HepG2 (cell line): Measurements from ENCODE around the gene ABCA8. TPM values are rescaled to one million over a fixed set of nuclear protein-coding genes. Genes with fewer than 3 reads are reported as not detected.
A peak's percentile ranks its signal among the peaks of the same experiment; 100 is the strongest.

Experiments
- ATAC-seq: fragments of 200-7000 bp; cut with Tn5 transposase; 3 replicates; pipeline ENCODE4 v1.9.1; 2020; ENCODE audit warnings: mild to moderate bottlenecking, moderate library complexity
- BruUV-seq: library from RNA; stranded (reverse); fragments of 400-500 nt; replicated peaks from 2 replicates; lab custom pipeline; 2021; lab: Mats Ljungman, UMichigan
- CTCF ChIA-PET: fragments of 300-600 bp; formaldehyde crosslinking; extraction: SDS; loops from one replicate; lab custom pipeline; 2021; ENCODE audit warnings: low total read pairs, inconsistent platforms, low intra/inter-chr PET ratio; lab: Yijun Ruan, JAX
- POLR2A ChIA-PET: fragments of 350-600 bp; sonication (Branson Sonifier 250); formaldehyde crosslinking; loops from one replicate; lab custom pipeline; 2020; ENCODE audit warnings: antibody characterized with exemption, inconsistent platforms; lab: Yijun Ruan, JAX
- DNase-seq: peaks from one replicate; pipeline ENCODE4 v3.0.0-alpha.2; 2015; ENCODE audit warnings: low spot score
- FAIRE-seq: peaks from 3 replicates; lab custom pipeline; 2011; peaks lifted over from hg19 to GRCh38; lab: Jason Lieb, UNC
- H2AFZ ChIP-seq: one replicate; pipeline ENCODE4 v1.6.1; 2011; ENCODE audit warnings: low read length, inconsistent platforms
- H3K27ac ChIP-seq: fragments of 300-600 bp; 3 replicates; pipeline ENCODE4 v1.8.0; 2011; ENCODE audit warnings: mixed run types, mild to moderate bottlenecking, mixed read lengths, low read length, inconsistent platforms; ENCODE audit not compliant: insufficient read depth; ENCODE audit errors: extremely low read length
- H3K27me3 ChIP-seq, 2 experiments: fragments of 200-600 bp in 1 of 2; 2 replicates in 1 of 2; 3 replicates in 1 of 2; pipeline versions ENCODE4 v1.6.0 to v1.8.0; 2011; ENCODE audit warnings: low read length in 2 of 2, mild to moderate bottlenecking in 2 of 2, moderate library complexity in 2 of 2, inconsistent platforms in 1 of 2; ENCODE audit not compliant: insufficient read depth in 2 of 2, control insufficient read depth in 1 of 2
- H3K36me3 ChIP-seq, 2 experiments: fragments of 200-600 bp in 1 of 2; replicated peaks in 1 of 2; 2 replicates in 1 of 2; 3 replicates in 1 of 2; pipeline versions ENCODE4 v1.5.1 to v1.8.0; 2011; ENCODE audit warnings: low read length in 2 of 2, inconsistent platforms in 1 of 2; ENCODE audit not compliant: insufficient read depth in 2 of 2, control insufficient read depth in 1 of 2
- H3K4me1 ChIP-seq: 2 replicates; pipeline ENCODE4 v1.5.1; 2012; ENCODE audit warnings: low read length, inconsistent platforms; ENCODE audit not compliant: insufficient read depth
- H3K4me2 ChIP-seq: 2 replicates; pipeline ENCODE4 v1.6.0; 2011; ENCODE audit warnings: low read depth, low read length, inconsistent platforms
- H3K4me3 ChIP-seq, 3 experiments: fragments of 200-600 bp in 1 of 3; sonication (generic), shearing (Covaris generic) in 1 of 3; replicated peaks in 1 of 3; 2 replicates each; pipeline ENCODE4 v1.5.1; 2011 to 2016; ENCODE audit warnings: low read length in 3 of 3, inconsistent platforms in 2 of 3, low read depth in 2 of 3, mild to moderate bottlenecking in 2 of 3, control low read depth in 1 of 3, mixed read lengths in 1 of 3; ENCODE audit not compliant: insufficient read depth in 1 of 3
- H3K79me2 ChIP-seq: one replicate; pipeline ENCODE4 v1.6.1; 2011; ENCODE audit warnings: low read length, inconsistent platforms; ENCODE audit not compliant: insufficient read depth
- H3K9ac ChIP-seq: 2 replicates; pipeline ENCODE4 v1.6.0; 2011; ENCODE audit warnings: mild to moderate bottlenecking, low read depth, low read length, inconsistent platforms; ENCODE audit not compliant: insufficient read depth
- H3K9me3 ChIP-seq: 2 replicates; pipeline ENCODE4 v1.5.1; 2012; ENCODE audit warnings: mild to moderate bottlenecking, low read length
- H4K20me1 ChIP-seq: 2 replicates; pipeline ENCODE4 v1.6.0; 2011; ENCODE audit warnings: inconsistent platforms, mild to moderate bottlenecking, low read length, moderate library complexity; ENCODE audit not compliant: insufficient read depth
- ATF1 ChIP-seq: IDR thresholded peaks from 2 replicates; pipeline ENCODE4 v1.6.1; 2016; ENCODE audit warnings: mild to moderate bottlenecking, control low read depth
- GATAD2A ChIP-seq: IDR thresholded peaks from 2 replicates; pipeline ENCODE4 v1.6.1; 2016
- GZF1 ChIP-seq: sonication (generic); formaldehyde crosslinking; IDR thresholded peaks from 2 replicates; pipeline ENCODE4 v1.5.1; 2020; ENCODE audit warnings: mild to moderate bottlenecking, missing genetic modification reagents
- MAX ChIP-seq: IDR thresholded peaks from 2 replicates; pipeline ENCODE4 v1.6.1; 2012; ENCODE audit warnings: inconsistent platforms
- PAXIP1 ChIP-seq: sonication (generic); formaldehyde crosslinking; conservative IDR thresholded peaks from 2 replicates; pipeline ENCODE4 v1.4.0; 2020; ENCODE audit warnings: mild to moderate bottlenecking, missing genetic modification reagents, moderate library complexity
- PRDM10 ChIP-seq: sonication (generic); formaldehyde crosslinking; IDR thresholded peaks from 2 replicates; pipeline ENCODE4 v1.4.0; 2020; ENCODE audit warnings: low read depth, missing genetic modification reagents
- RELA ChIP-seq: sonication (generic); formaldehyde crosslinking; IDR thresholded peaks from 2 replicates; pipeline ENCODE4 v1.4.0; 2020; ENCODE audit warnings: missing genetic modification reagents
- SIX4 ChIP-seq: sonication (generic); formaldehyde crosslinking; IDR thresholded peaks from 2 replicates; pipeline ENCODE4 v1.4.0; 2020; ENCODE audit warnings: missing genetic modification reagents
- ZBTB38 ChIP-seq: sonication (generic); formaldehyde crosslinking; IDR thresholded peaks from 2 replicates; pipeline ENCODE4 v1.5.1; 2020; ENCODE audit warnings: mild to moderate bottlenecking, missing genetic modification reagents
- ZFX ChIP-seq: sonication (generic); formaldehyde crosslinking; IDR thresholded peaks from 2 replicates; pipeline ENCODE4 v1.4.0; 2020; ENCODE audit warnings: mild to moderate bottlenecking, low read depth, missing genetic modification reagents, moderate library complexity
- ZNF264 ChIP-seq: sonication (generic); formaldehyde crosslinking; IDR thresholded peaks from 2 replicates; pipeline ENCODE4 v1.4.0; 2020; ENCODE audit warnings: missing genetic modification reagents
- ZNF296 ChIP-seq: sonication (generic); formaldehyde crosslinking; conservative IDR thresholded peaks from 2 replicates; pipeline ENCODE4 v1.5.0; 2020; ENCODE audit warnings: mild to moderate bottlenecking, missing genetic modification reagents
- ZSCAN5A ChIP-seq: sonication (generic); formaldehyde crosslinking; IDR thresholded peaks from 2 replicates; pipeline ENCODE4 v1.8.0; 2022; ENCODE audit warnings: mild to moderate bottlenecking, missing genetic modification reagents, borderline replicate concordance
- WGBS: methylation state at CpG from one replicate; pipeline ENCODE4 v1.1.6; 2017; ENCODE audit warnings: low lambda C conversion rate; 5-methylcytosine and 5-hydroxymethylcytosine counted together
- in situ Hi-C: cut with HindIII; loops from 2 replicates; pipeline ENCODE4 v1.10.0; 2017; ENCODE audit warnings: low pct_unique_long_range_greater_than_20kb; ENCODE audit not compliant: extremely low pct_ligation_motif_present
- intact Hi-C: fragments of 100-400 bp; cut with micrococcal nuclease; formaldehyde crosslinking; loops from one replicate; pipeline ENCODE4 v1.10.0; 2022; ENCODE audit not compliant: unreplicated experiment
- polyA plus RNA-seq, 8 experiments: library from polyadenylated mRNA; depleted of rRNA in 3 of 8; stranded (reverse) in 7 of 8; unstranded in 1 of 8; fragments of >200 nt; fragmentation: Illumina TruSeq in 4 of 8; extraction: Trizol in 4 of 8; gene quantifications; 2 replicates each; pipeline versions ENCODE4 v1.2.1 to v1.2.3, GENCODE V29; 2011 to 2016; ENCODE audit warnings: low read depth in 4 of 8, missing spikeins in 1 of 8, mixed read lengths in 1 of 8; ENCODE audit not compliant: insufficient read depth in 1 of 8
- total RNA-seq, 5 experiments: library from RNA; depleted of rRNA; stranded (reverse); fragments of >200 nt; fragmentation: Illumina TruSeq; extraction: Trizol; gene quantifications; 2 replicates each; pipeline ENCODE4 v1.2.3, GENCODE V29; 2016; ENCODE audit warnings: low read depth in 1 of 5

ABCA8 gene
- total and polyA plus RNA-seq, 2 of the 13 experiments (the other 11 are each of a cell fraction or from before 2014, with no cell fraction given), result 0.05 to 0.18 TPM

- FAIRE-seq (peak; percentile 91), ATAC-seq (peak; percentile 82)
- POLR2A ChIA-PET, result interaction anchor here (0.8 to 2.5 kb wide), 14 partner anchors 16 to 438 kb away, joined by 3 to 37 read pairs (median 4); no protein-coding TSS in a partner anchor
- TF ChIP-seq ZNF264 (CRISPR knock-in tag) (0 out of 2 replicates have a peak, but pooled peaks have one; percentile 76), ZNF296 (CRISPR knock-in tag) (no peak), PRDM10 (CRISPR knock-in tag) (0 out of 2 replicates have a peak, but pooled peaks have one; percentile 40), SIX4 (CRISPR knock-in tag) (peak; percentile 86), PAXIP1 (CRISPR knock-in tag) (peak; percentile 93), GATAD2A (peak; percentile 91), ATF1 (CRISPR knock-in tag) (peak; percentile 43; the same call in 1 of the 2 replicates), MAX (peak; percentile 80), GZF1 (peak; percentile 52; the same call in 1 of the 2 replicates), ZFX (CRISPR knock-in tag) (peak; percentile 69), ZBTB38 (CRISPR knock-in tag) (peak; percentile 74; the same call in 1 of the 2 replicates), ZSCAN5A (CRISPR knock-in tag) (peak; percentile 58; the same call in 1 of the 2 replicates), RELA (no peak)
Measured at GRCh38 chr17:68820825-68821481, 134.2 kb downstream of the ABCA8 start.

More at GRCh38 chr17:68820825-68821481, 134.2 kb downstream of the ABCA8 start:
- BruUV-seq, result no TSS peak
- Histone ChIP-seq H3K27ac (peak overlapping the region; percentile 91), H3K4me2 (peak overlapping the region; percentile 76), H4K20me1 (no peaks in the 10 kb centered on the region), H3K4me3 (peak overlapping the region; percentile 38 to 57 (median 53)), H2AFZ (no peak overlapping the region), H3K4me1 (peaks cover 81% of the 10 kb centered on the region), H3K36me3 (no peaks in the 10 kb centered on the region), H3K9me3 (peaks cover 7% of the 10 kb centered on the region; the same call in 1 of the 2 replicates), H3K9ac (peak overlapping the region; percentile 77), H3K27me3 (no peaks in the 10 kb centered on the region), H3K79me2 (no peaks in the 10 kb centered on the region)
- 3% methylated on average over 8 of the region's 8 CpGs for WGBS
- peak; percentile 99 for DNase-seq
- CTCF ChIA-PET, result no interaction called here
- intact Hi-C loops, result loop anchor here (1.0 to 2.0 kb wide), 3 partner anchors 27 to 88 kb away; no protein-coding TSS in a partner anchor
- in situ Hi-C loops, result no loop called here
